SU-DHL-6 (cell line): ENCODE results near the gene GABBR2.

Source experiments
- H2AFZ ChIP-seq: fragments of 200-600 bp; sonication (generic); 2 replicates; pipeline ENCODE4 v1.6.1; 2014; ENCODE audit warnings: low read depth, mild to moderate bottlenecking, moderate library complexity, mixed read lengths, antibody characterized with exemption, low read length; ENCODE audit not compliant: severe bottlenecking
- H3F3A ChIP-seq: fragments of 200-600 bp; shearing (Covaris generic); 2 replicates; pipeline ENCODE4 v1.6.0; 2016; ENCODE audit warnings: antibody characterized with exemption, mild to moderate bottlenecking; ENCODE audit not compliant: insufficient read depth
- H3K27ac ChIP-seq: fragments of 200-600 bp; sonication (generic); 2 replicates; pipeline ENCODE4 v1.5.1; 2016; ENCODE audit warnings: low read depth, mild to moderate bottlenecking, low read length, moderate library complexity, mixed read lengths
- H3K27me3 ChIP-seq: fragments of 200-600 bp; sonication (generic), shearing (Covaris generic); 2 replicates; pipeline ENCODE4 v1.6.0; 2014; ENCODE audit warnings: mild to moderate bottlenecking, low read length
- H3K36me3 ChIP-seq: fragments of 200-600 bp; sonication (generic); 2 replicates; pipeline ENCODE4 v1.6.1; 2014; ENCODE audit warnings: mild to moderate bottlenecking, low read length, mixed read lengths
- H3K4me2 ChIP-seq: fragments of 300-600, 200-600 bp; shearing (Covaris generic), sonication (generic); 2 replicates; pipeline ENCODE4 v1.6.0; 2014; ENCODE audit warnings: low read length, low read depth, mild to moderate bottlenecking; ENCODE audit not compliant: poor library complexity, severe bottlenecking
- H3K4me3 ChIP-seq: fragments of 200-600 bp; sonication (generic); 2 replicates; pipeline ENCODE4 v1.5.1; 2014; ENCODE audit warnings: antibody characterized with exemption, low read length, mild to moderate bottlenecking, mixed read lengths; ENCODE audit not compliant: insufficient read depth, poor library complexity, severe bottlenecking
- H3K79me2 ChIP-seq: fragments of 200-600 bp; sonication (generic); 2 replicates; pipeline ENCODE4 v1.6.1; 2014; ENCODE audit warnings: mild to moderate bottlenecking, low read length, moderate library complexity; ENCODE audit not compliant: insufficient read depth
- H3K9ac ChIP-seq: fragments of 200-600 bp; sonication (generic); 2 replicates; pipeline ENCODE4 v1.7.0; 2014; ENCODE audit warnings: mild to moderate bottlenecking, low read length
- H3K9me2 ChIP-seq: fragments of 200-600 bp; sonication (generic); replicated peaks from 2 replicates; pipeline ENCODE4 v1.6.1; 2014; ENCODE audit warnings: low read length; ENCODE audit not compliant: insufficient read depth
- H3K9me3 ChIP-seq: fragments of 200-600 bp; sonication (generic); 2 replicates; pipeline ENCODE4 v1.6.1; 2014; ENCODE audit warnings: low read length, mixed read lengths; ENCODE audit not compliant: insufficient read depth
- H4K20me1 ChIP-seq: fragments of 200-600 bp; sonication (generic); 2 replicates; pipeline ENCODE4 v1.6.1; 2014; ENCODE audit warnings: low read depth, mild to moderate bottlenecking, antibody characterized with exemption, low read length, moderate library complexity, mixed read lengths
- EZH2phosphoT487 ChIP-seq: fragments of 200-600 bp; sonication (generic), shearing (Covaris generic); conservative IDR thresholded peaks from 2 replicates; pipeline ENCODE4 v1.6.1; 2018; ENCODE audit warnings: mild to moderate bottlenecking, antibody characterized with exemption, low read length, moderate library complexity, mixed read lengths
- TF ChIP-seq, protein P1 (sequence below): fragments of 200-600 bp; sonication (generic); IDR thresholded peaks from one replicate; pipeline ENCODE4 v1.5.1; 2017; ENCODE audit warnings: antibody characterized with exemption, mild to moderate bottlenecking, low read length, moderate library complexity; ENCODE audit not compliant: insufficient read depth, poor library complexity, severe bottlenecking

The GABBR2 gene

DNA sequence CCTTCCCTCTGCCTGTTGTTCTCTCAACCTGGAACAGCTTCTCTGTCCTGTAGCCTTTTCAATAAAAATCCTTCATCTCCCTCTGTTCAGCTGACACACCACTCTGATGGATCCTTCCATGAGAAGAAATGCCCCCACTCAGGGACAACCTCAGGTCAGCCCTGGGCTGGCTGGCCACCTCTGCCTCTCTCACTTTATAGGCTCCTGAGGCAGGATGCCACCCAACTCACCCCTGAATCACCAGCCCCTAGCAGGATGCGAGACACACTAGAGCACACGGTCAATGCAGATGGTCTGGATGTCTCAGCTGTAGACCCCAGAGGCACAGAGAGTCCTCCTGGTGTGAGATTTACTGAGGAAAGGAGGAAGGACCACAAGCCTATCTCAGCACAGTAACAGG lies 93.8 kb downstream of the GABBR2 start:
- Histone ChIP-seq H3K4me3 (no peak overlapping the region), H3K79me2 (no peaks in the 10 kb centered on the region), H3K4me2 (no peak overlapping the region), H3F3A (no peaks in the 10 kb centered on the region), H3K27me3 (no peaks in the 10 kb centered on the region), H3K27ac (no peak overlapping the region), H2AFZ (no peak overlapping the region), H3K9ac (no peak overlapping the region), H4K20me1 (no peaks in the 10 kb centered on the region), H3K9me2 (no peaks in the 10 kb centered on the region), H3K36me3 (no peaks in the 10 kb centered on the region), H3K9me3 (no peaks in the 10 kb centered on the region)
- TF ChIP-seq, protein P1, sequence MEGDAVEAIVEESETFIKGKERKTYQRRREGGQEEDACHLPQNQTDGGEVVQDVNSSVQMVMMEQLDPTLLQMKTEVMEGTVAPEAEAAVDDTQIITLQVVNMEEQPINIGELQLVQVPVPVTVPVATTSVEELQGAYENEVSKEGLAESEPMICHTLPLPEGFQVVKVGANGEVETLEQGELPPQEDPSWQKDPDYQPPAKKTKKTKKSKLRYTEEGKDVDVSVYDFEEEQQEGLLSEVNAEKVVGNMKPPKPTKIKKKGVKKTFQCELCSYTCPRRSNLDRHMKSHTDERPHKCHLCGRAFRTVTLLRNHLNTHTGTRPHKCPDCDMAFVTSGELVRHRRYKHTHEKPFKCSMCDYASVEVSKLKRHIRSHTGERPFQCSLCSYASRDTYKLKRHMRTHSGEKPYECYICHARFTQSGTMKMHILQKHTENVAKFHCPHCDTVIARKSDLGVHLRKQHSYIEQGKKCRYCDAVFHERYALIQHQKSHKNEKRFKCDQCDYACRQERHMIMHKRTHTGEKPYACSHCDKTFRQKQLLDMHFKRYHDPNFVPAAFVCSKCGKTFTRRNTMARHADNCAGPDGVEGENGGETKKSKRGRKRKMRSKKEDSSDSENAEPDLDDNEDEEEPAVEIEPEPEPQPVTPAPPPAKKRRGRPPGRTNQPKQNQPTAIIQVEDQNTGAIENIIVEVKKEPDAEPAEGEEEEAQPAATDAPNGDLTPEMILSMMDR: no peak
- TF ChIP-seq EZH2phosphoT487: no peak

DNA sequence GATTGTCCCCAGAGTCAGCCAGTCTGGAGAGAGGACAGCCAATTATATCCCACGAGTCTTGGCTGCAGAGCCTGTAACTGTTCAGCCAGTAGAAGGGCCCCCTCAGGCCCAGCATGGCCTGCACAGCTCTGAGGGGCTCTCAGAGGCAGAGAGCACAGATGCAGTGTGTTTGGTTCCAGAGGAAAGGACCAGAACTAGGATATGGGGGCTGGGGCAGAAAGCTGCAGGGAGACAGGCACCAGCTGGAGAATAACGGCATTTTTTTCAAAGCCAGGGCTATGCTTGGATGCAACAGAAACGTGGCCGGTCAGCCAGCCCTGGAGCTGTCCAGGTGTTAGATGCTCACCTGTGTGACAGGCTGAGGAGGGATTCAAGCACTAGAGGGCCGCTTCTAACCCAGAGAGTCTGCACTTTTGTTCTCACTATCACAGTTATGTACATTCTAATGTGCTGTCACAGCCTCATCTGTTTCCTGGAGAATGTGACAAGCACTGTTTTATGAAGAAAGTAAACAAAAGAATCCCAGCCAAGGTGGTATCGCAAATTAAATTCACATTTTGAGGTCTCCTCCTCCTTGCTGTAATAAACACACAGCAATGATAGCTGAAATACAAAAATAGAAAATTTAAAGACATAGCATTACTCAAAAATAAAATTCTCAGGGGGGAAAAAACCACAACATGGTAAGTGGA lies 96.5 kb downstream of the GABBR2 start:
- H3K27ac ChIP-seq: no peak overlapping the region
- no peak overlapping the region for H3K9ac ChIP-seq
- no peak overlapping the region for H2AFZ ChIP-seq
- no peaks in the 10 kb centered on the region for H3F3A ChIP-seq
- no peaks in the 10 kb centered on the region for H3K9me3 ChIP-seq
- no peaks in the 10 kb centered on the region for H3K9me2 ChIP-seq
- no peak overlapping the region for H3K4me2 ChIP-seq
- TF ChIP-seq EZH2phosphoT487: no peak
- TF ChIP-seq, protein P1: no peak
- H3K27me3 ChIP-seq: no peaks in the 10 kb centered on the region
- no peaks in the 10 kb centered on the region for H4K20me1 ChIP-seq
- H3K36me3 ChIP-seq: no peaks in the 10 kb centered on the region
- no peak overlapping the region for H3K4me3 ChIP-seq
- no peaks in the 10 kb centered on the region for H3K79me2 ChIP-seq

DNA sequence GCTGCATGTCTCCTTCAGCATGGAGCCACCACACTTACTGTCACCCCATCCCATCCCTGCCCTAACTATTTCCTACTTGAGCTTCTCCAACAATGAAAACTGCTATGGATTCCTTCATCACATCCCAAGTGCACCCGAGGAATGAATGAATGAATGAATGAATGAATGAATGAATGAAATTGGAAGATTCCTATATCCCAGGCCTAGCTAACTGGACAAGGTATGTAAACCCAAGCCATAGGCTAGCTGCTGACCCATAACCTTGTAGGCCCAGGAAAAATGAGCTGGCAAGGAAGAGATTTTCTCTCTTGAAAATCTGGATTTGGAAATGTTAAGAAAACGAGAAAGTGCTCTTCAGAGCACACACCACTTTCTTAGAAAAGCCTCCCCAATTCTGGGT lies 97.4 kb downstream of the GABBR2 start:
- no peaks in the 10 kb centered on the region for H3K9me2 ChIP-seq
- H3K4me3 ChIP-seq: no peak overlapping the region
- no peaks in the 10 kb centered on the region for H3K9me3 ChIP-seq
- no peak overlapping the region for H2AFZ ChIP-seq
- H4K20me1 ChIP-seq: no peaks in the 10 kb centered on the region
- no peak overlapping the region for H3K4me2 ChIP-seq
- no peak overlapping the region for H3K9ac ChIP-seq
- no peaks in the 10 kb centered on the region for H3K36me3 ChIP-seq
- H3K27me3 ChIP-seq: no peaks in the 10 kb centered on the region
- H3F3A ChIP-seq: no peaks in the 10 kb centered on the region
- H3K79me2 ChIP-seq: no peaks in the 10 kb centered on the region
- TF ChIP-seq EZH2phosphoT487: no peak
- TF ChIP-seq, protein P1: no peak
- no peak overlapping the region for H3K27ac ChIP-seq
